GM12878 (cell line): ENCODE measurements around the gene PLA2G1B. TPM values are rescaled to one million over a fixed set of nuclear protein-coding genes. Genes with fewer than 3 reads are reported as not detected.

Experiments
- CBX5 ChIP-seq: sonication (generic); IDR thresholded peaks from 2 replicates; pipeline ENCODE4 v1.6.1; 2016; ENCODE audit warnings: low read depth, moderate library complexity, mild to moderate bottlenecking, inconsistent platforms
- CREB1 ChIP-seq: IDR thresholded peaks from 2 replicates; pipeline ENCODE4 v1.6.1; 2012; ENCODE audit warnings: low read depth, mild to moderate bottlenecking, inconsistent platforms
- MTA3 ChIP-seq: IDR thresholded peaks from 2 replicates; pipeline ENCODE4 v1.6.1; 2012; ENCODE audit warnings: low read length, inconsistent platforms, borderline replicate concordance
- TCF12 ChIP-seq: IDR thresholded peaks from 2 replicates; pipeline ENCODE4 v1.6.1; 2011; ENCODE audit warnings: low read depth, mild to moderate bottlenecking, low read length
- polyA plus RNA-seq, 11 experiments: library from polyadenylated mRNA; depleted of rRNA in 4 of 11; unstranded in 6 of 11; stranded (reverse) in 5 of 11; fragments of >200 nt; fragmentation: Nextera tagmentation in 4 of 11; fragmentation: Illumina TruSeq in 1 of 11; extraction: Ambion mirVana in 4 of 11; extraction: Trizol in 1 of 11; gene quantifications; 1 replicate in 1 of 11; 2 replicates in 10 of 11; pipeline versions ENCODE4 v1.2.1 to v1.2.3, GENCODE V29; 2011 to 2016; ENCODE audit warnings: inconsistent platforms in 2 of 11, missing spikeins in 2 of 11, low read depth in 1 of 11
- total RNA-seq, 4 experiments: library from RNA; depleted of rRNA in 3 of 4; stranded (reverse); fragments of >200 nt in 3 of 4; fragmentation: Illumina TruSeq in 1 of 4; extraction: Trizol in 1 of 4; gene quantifications; 2 replicates each; pipeline versions ENCODE4 v1.2.1 to v1.2.3, GENCODE V29; 2013 to 2021
- TF ChIP-seq, protein P1 (sequence below): fragments of 450-650 bp; IDR thresholded peaks from 2 replicates; pipeline ENCODE4 v1.6.1; 2017; ENCODE audit warnings: antibody characterized with exemption, mild to moderate bottlenecking, moderate library complexity
- TF ChIP-seq, protein P2 (sequence below): fragments of 450-650 bp; formaldehyde crosslinking; IDR thresholded peaks from 2 replicates; pipeline ENCODE4 v1.4.0; 2022; ENCODE audit warnings: mild to moderate bottlenecking, moderate library complexity
- TF ChIP-seq, protein P3 (sequence below): fragments of 450-650 bp; IDR thresholded peaks from 2 replicates; pipeline ENCODE4 v1.6.1; 2017; ENCODE audit warnings: borderline replicate concordance

The PLA2G1B gene
- total and polyA plus RNA-seq, 10 of the 15 experiments (the other 5 are each of a cell fraction or from before 2014, with no cell fraction given): not detected

DNA sequence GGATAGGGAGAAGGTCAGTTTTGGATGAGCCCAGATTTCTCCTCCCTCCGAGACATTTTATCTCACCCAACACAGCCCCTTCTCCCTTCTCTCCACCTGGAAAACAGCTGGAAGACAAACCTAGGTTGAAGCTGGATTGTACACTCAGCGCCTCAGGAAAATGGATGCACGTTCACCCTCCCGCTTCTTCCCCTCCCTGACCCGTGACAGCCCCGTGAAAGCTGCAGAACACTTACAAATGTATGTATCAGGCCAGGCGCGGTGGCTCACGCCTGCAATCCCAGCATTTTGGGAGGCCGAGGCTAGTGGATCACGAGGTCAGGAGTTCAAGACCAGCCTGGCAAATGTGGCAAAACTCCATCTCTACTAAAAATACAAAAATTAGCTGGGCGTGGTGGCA lies 40.1 kb downstream of the PLA2G1B start (continued):
- TF ChIP-seq, protein P1, sequence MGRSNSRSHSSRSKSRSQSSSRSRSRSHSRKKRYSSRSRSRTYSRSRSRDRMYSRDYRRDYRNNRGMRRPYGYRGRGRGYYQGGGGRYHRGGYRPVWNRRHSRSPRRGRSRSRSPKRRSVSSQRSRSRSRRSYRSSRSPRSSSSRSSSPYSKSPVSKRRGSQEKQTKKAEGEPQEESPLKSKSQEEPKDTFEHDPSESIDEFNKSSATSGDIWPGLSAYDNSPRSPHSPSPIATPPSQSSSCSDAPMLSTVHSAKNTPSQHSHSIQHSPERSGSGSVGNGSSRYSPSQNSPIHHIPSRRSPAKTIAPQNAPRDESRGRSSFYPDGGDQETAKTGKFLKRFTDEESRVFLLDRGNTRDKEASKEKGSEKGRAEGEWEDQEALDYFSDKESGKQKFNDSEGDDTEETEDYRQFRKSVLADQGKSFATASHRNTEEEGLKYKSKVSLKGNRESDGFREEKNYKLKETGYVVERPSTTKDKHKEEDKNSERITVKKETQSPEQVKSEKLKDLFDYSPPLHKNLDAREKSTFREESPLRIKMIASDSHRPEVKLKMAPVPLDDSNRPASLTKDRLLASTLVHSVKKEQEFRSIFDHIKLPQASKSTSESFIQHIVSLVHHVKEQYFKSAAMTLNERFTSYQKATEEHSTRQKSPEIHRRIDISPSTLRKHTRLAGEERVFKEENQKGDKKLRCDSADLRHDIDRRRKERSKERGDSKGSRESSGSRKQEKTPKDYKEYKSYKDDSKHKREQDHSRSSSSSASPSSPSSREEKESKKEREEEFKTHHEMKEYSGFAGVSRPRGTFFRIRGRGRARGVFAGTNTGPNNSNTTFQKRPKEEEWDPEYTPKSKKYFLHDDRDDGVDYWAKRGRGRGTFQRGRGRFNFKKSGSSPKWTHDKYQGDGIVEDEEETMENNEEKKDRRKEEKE: no peak
- TF ChIP-seq, protein P2, sequence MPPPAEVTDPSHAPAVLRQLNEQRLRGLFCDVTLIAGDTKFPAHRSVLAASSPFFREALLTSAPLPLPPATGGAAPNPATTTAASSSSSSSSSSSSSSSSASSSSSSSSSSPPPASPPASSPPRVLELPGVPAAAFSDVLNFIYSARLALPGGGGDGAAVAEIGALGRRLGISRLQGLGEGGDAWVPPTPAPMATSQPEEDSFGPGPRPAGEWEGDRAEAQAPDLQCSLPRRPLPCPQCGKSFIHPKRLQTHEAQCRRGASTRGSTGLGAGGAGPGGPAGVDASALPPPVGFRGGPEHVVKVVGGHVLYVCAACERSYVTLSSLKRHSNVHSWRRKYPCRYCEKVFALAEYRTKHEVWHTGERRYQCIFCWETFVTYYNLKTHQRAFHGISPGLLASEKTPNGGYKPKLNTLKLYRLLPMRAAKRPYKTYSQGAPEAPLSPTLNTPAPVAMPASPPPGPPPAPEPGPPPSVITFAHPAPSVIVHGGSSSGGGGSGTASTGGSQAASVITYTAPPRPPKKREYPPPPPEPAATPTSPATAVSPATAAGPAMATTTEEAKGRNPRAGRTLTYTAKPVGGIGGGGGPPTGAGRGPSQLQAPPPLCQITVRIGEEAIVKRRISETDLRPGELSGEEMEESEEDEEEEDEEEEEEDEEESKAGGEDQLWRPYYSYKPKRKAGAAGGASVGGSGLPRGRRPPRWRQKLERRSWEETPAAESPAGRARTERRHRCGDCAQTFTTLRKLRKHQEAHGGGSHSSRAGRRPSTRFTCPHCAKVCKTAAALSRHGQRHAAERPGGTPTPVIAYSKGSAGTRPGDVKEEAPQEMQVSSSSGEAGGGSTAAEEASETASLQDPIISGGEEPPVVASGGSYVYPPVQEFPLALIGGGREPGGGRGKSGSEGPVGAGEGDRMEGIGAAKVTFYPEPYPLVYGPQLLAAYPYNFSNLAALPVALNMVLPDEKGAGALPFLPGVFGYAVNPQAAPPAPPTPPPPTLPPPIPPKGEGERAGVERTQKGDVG (CRISPR knock-in tag): no peak
- TF ChIP-seq MTA3 (no peak), CREB1 (no peak), CBX5 (no peak), TCF12 (no peak)
- TF ChIP-seq, protein P3, sequence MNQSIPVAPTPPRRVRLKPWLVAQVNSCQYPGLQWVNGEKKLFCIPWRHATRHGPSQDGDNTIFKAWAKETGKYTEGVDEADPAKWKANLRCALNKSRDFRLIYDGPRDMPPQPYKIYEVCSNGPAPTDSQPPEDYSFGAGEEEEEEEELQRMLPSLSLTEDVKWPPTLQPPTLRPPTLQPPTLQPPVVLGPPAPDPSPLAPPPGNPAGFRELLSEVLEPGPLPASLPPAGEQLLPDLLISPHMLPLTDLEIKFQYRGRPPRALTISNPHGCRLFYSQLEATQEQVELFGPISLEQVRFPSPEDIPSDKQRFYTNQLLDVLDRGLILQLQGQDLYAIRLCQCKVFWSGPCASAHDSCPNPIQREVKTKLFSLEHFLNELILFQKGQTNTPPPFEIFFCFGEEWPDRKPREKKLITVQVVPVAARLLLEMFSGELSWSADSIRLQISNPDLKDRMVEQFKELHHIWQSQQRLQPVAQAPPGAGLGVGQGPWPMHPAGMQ: no peak
